GM21526 (cell line): Measurements from ENCODE around the gene ELOVL4.

Source experiments
- ATAC-seq: cut with Tn5 transposase; IDR thresholded peaks from one replicate; pipeline ENCODE4 v1.9.1; 2021; ENCODE audit warnings: moderate library complexity; ENCODE audit not compliant: unreplicated experiment, low FRiP score

ELOVL4 gene

DNA sequence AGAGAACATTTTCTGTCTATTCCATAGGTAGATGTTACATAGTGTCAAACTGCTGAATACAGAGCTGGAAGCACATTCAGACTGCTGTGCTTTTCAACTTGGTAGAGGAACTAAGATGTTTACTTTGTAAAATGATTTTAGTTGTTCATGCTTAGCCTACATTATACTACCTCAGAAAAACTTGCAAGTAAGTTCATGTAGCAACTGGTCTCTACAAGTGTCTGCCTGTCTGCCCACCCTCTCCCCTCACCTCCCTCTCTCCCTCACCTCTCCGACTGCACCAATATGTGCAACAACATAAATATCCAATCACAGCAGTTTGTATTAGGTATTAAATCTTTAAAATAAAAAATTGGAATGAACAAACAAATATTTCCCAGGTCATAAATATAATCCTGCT, 25.3 kb downstream of the ELOVL4 start:
- no peak for ATAC-seq

DNA sequence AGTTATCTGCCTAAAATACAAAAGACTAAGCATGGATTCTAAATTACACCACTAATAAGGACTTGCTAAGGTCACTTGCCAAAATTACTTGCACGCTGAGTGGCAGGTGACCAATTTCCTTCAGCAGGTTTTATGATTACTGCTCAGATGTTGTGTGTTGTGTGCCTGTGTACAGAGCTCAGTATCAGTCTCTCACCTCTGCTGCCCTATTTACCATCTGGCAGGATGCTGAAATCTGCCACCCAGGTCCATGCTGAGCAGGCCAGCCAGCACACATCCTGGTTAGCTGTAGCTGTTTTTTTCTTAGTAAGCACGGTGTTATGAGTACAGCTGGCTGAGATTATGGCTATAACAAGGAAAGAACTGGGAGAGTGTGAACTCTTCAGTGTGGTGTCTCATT, 34.0 kb downstream of the ELOVL4 start:
- ATAC-seq: no peak

DNA sequence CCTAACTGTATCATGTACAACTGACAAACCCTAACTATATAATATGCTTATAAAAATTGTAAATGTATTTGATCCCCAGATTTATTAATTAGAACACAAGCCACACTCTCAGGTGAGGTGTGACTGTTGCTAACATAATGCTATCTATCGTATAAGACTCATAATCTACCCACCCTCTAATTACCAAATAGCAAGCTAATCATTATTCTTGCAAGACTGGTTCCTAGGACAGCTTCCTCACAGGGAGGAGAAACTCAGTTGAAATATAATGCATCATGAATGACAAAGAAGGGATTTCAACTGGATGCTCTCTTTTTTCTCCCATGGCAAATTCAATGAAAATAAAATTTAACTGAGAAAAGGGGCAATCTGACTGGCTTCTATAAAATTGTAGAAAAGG, 35.4 kb downstream of the ELOVL4 start:
- ATAC-seq: no peak

DNA sequence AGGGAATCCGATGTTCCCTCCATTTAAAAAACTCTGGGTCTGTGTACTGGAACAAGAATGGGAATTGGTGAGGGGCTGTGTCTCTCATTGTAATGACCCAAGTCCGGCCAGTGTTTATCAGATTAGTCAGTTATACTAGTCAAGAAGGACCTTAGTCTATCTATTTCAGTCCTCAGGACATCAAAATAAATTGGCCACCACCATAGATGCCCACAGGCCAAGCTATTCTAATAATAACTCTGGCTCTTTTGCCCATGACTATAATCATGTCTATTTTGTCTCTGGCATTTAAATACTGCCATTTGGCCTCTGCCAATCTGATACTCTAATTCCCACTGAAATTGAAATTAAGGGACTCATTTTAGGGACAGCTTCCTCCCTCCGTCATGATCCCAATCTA, 37.8 kb downstream of the ELOVL4 start:
- no peak for ATAC-seq

DNA sequence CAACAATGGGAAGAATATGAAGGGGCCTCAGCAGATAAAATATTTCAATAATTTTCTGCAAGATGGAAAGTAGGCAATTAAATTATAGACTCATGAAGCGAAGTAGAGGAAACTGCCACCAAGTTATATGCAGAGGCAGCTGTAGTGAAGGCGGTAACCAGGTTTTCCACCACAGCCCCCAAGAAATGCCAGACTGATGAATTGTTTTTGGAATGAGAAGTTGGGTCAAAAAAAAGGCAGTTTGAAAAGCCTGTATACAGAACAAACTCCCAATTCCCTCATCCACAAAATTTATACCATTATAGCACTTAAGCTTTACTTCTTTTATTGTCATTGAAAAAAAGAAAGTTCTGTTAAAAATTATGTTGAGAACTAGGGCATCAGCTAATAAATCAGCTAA, 45.3 kb downstream of the ELOVL4 start:
- ATAC-seq: no peak

DNA sequence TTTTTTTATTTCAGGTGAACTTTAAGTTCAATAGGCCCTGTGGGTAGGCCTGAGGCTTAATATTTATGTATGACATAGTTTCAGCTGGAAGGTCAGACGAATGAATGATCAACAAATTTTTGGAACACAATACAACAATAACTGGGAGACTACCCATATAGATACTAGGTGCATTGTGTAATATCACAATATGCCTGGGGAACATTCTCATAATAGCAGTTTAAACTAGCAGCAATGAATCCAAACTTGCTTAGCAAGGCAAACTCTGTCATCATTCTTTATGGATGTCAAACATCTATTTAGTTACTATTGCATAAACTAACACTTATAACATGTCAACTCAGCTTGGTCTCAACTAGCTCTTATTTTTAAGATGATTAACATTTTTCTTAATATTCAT, 49.3 kb downstream of the ELOVL4 start:
- ATAC-seq: no peak

DNA sequence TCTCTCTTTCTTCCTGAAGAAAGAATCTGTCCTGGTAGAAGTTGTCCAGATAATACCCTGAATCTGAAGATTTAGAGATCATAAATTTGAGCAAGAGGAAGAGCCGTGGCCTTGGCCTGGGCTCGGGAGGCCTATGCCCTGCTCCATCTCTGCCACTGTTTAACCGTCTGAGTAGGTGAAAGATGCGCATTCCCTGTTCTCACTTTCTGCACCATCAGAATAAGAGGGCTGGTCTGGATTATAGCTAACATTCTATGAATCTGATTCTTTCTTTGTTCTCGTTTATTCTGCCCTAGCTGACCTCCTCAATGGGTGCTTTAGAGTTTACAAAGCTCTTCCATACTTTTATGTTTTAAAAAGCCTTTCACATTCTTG, 51.3 kb downstream of the ELOVL4 start:
- ATAC-seq: no peak

DNA sequence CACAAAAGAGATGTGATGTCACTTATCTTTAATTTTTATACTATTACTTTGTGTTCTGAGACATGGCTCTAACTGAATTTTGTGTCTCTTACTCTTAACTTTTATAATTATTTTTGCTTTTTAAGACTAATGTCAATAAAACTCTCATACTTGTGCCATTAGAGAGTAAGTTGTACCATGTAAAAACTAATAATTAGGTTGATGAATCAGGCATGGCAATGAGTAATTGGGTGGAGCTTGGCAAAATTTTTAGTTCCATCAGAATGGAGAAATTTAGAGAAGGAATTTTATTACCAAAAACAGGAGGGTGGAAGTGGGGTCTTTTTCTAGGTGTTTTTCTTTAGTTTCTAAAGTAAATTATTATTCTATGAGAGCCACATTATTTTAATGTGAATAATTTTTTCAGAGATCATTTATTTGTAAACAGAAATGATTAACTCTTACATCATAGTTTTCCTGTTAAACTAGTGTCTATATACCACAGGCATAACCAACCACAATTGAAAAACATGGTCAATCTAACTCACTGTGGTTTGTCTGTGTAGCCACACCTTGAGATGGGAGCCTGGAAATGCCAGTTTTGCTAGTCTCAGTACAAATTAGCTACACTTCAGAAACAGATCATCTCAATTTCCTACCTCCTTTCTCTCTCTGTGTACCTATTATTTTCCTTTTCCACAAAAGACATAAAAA, 51.8 kb downstream of the ELOVL4 start:
- ATAC-seq: no peak

DNA sequence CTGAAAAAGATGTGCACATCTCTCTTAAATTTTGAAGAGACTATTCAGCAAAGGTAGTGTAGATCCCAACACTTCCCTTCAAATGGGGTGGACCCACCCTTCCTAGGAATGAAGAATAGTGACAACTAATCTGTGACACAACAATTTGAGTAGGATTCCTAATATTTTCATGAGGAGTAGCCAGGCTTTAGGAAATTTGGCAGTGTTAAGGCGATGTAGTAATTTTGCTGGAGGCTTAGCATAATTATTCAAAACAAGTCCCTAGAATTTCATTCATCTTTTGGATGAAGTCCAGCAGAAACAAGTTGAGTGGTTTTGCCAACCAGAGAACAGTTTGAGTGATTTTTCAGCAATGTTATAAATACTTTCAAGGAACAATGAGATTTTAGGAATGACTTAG, 52.4 kb downstream of the ELOVL4 start:
- ATAC-seq: no peak

DNA sequence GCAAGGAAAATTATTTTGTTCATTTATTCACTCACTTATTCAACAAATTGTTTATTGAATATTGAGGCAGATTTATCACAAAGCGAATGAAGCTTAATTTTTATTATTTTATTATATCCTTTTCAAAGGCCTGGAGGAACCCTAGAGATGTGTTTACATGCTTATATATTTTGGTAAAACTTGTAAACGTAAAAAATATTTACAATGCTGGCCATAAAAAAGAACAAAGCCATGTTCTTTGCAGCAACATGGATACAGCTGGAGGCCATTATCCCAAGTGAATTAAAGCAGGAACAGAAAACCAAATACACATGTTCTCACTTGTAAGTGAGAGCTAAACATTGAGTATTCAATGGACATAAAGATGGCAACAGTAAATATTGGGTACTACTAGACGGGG, 58.8 kb downstream of the ELOVL4 start:
- ATAC-seq: no peak

DNA sequence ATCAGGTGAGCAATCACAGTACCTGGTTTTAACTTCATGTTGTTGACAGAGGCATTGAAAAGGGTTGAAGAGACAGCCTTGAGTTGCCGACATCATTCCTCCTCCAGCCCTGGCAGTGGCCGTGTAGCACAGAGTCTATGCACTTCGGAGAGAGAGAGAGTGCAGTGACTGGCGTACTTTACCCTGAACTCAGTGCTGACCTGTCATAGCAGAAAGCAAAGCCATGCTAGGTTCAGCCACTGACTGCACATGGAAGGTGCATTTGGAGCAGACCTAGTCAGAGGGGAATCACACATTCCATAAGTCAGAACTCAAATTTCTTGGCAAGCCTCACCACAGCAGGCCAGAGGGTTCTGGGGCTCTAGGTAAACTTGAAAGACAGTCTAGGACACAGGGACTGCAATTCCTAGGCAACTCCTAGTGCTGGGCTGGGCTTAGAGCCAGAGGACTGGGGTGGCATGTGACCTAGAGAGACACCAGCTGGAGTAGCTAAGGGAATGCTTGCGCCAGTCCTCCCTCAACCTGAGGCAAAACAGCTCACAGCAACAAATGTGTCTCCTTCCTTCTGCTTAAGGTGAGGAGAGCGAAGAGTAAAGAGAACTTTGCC, 69.1 kb downstream of the ELOVL4 start:
- ATAC-seq: no peak

DNA sequence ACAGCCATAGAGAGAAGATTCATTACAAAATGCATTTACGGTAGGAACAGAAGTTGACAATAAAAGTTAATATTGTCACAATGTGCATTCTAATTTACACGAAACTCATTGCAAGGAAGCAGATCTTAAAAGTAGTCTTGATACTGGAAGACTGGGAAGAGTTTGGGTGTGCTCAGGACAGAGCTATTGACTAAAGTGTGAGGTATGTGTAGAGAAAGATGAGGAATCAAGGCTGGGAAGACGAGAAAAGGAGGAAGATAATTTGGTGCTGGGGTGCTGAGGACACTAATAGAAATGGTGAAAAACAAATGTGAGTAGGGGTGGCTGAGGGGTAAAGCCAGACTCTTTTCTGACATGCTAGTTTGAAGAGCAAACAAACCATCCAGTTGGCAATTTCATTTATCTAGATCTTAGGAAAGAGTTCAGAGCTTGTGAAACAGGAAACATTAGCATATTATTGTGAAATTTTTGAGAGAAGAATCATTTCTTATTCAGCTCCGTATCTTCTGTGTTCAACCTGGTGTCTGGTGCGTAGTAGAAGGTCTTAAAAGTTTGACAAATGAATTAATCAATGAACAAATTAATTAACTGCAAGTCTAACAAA, 72.7 kb downstream of the ELOVL4 start:
- ATAC-seq: no peak

DNA sequence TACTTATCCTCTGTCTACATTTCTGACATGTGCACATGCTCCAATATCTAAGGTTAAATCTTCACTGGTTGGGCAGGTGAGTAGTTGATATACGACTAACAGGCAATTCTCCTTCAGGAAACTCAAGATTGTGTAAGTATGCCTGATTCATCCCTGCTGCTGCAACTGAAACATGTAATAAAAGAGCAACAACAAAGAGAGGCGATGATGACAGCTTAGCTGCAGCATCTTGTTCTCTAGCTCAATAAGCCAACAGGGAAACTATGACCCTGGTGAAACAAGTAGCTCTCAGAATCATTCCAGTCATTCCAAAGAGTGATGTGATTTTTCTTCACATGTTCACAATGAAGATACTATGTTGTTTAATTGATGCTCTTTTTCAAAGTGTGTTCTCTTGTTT, 74.4 kb downstream of the ELOVL4 start:
- ATAC-seq: no peak

DNA sequence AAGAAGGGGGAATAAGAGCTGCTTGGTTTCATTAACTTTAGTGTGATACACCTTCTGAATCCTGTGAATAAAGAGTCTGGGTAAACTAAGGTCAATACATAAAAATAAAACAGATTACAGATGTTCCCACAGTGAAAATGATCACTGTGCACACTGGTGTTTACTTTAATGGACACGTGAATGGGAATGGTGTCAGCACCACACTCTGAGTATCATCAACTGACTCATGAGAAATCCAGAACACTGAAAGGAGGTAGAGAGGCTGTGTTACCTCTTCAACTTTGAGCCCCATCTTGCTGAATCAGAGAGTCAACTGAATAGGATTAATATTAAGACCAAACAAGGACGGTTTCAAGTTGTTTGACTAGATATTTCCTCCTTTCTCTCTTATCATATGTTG, 75.0 kb downstream of the ELOVL4 start:
- ATAC-seq: no peak

DNA sequence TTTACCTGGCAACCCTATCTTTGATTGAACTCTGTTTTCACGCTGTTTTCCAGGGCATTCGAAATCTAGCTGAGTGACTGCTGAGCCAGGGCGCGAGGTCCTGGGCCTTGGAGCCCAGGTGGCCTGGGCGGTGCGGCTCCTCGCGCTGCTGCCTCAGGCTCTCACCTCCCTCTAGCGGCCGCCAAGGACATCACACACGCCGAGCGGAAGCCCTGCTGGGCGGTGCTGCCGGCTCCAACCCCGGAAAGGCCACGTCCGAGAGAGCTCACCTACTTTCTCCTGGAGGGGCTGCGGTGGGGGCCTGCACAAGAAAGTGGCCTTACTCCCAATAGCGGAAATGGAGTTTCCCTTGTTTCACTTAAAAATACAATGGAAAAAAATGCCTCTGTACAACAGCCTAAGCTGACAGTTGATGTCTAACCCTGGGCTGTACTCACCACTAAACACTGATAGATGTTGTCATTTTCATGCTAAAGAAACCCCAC, 77.7 kb downstream of the ELOVL4 start:
- ATAC-seq: peak; percentile 100

DNA sequence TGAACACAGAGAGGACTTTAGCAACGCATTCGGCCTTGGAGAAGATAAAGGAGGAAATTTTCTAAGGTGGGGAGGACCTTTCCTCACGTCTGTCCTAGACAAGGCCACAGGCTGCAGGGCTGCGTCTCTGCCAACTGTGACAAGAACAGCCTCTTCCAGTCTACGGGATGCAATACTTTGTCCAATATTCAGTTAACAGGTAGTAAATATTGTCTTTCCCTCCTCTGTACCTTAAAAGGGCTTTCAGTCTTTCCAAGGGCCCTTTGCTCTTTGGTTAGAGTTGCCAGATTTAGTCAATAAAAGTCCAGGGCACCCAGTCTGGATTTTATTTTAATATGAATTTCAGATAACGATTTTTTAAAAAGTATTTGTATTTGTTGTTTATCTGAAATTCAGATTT, 78.2 kb downstream of the ELOVL4 start:
- no peak for ATAC-seq

DNA sequence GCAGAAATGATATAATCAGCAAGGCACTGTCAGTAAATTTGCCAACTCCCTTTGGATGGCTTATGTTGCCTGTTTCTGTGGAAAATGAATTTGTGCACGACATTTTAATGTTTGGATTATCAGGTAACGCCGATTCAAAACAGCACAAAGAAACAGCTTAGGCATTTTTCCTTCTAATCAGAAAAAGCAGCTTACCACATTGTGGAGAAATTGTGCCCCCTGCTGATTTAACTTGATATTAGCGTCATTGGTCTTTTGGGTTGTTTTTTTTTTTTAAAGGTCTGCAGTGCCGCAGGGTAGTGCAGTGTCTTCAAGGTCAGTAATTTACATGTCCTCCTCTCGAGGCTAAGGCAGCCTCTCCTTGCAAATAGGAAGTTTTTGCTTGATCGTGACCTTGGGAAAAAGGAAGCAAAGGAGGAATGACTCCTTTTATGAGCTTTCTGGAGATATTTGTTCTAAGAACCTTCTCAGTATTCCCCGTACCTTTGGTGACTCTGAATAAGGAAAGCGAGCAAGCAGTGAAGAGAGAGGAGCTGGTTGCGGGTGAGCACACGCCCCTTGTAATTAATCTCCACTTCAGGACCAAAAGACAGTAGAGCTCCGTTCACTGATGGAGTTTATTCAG, 79.1 kb downstream of the ELOVL4 start:
- no peak for ATAC-seq
